Activated naive CD8-positive, alpha-beta T cell treated with anti-CD3 and anti-CD28 coated beads, Interleukin-2, amount 10 ng/mL, durations not matched to agents 7 days and 5 days (primary cell): Measurements from ENCODE around the gene HHEX. TPM values are rescaled to one million over a fixed set of nuclear protein-coding genes. Genes with fewer than 3 reads are reported as not detected.
"Not testable (repeated sequence)": the region's sequence is repeated elsewhere in the genome, so short reads cannot be mapped to it uniquely, and the experiment has no call there.

Experiments
- ATAC-seq: fragments of 150-1000 bp; cut with Tn5 transposase; one replicate; pipeline ENCODE4 v1.10.0; 2021; ENCODE audit warnings: low read depth, moderate library complexity
- POLR2A ChIA-PET: fragments of 350-600 bp; sonication (Branson Sonifier 250); formaldehyde crosslinking; loops from one replicate; lab custom pipeline; 2021; ENCODE audit warnings: antibody characterized with exemption; lab: Charles Lee
- DNase-seq: peaks from one replicate; pipeline ENCODE4 v3.0.0; 2021
- H3K27ac Mint-ChIP-seq: one replicate; pipeline ENCODE4 v1.8.0; 2022; ENCODE audit warnings: mild to moderate bottlenecking, mixed read lengths
- H3K27me3 Mint-ChIP-seq: one replicate; pipeline ENCODE4 v1.8.0; 2022; ENCODE audit warnings: mild to moderate bottlenecking, moderate library complexity, mixed read lengths
- H3K36me3 Mint-ChIP-seq: one replicate; pipeline ENCODE4 v1.8.0; 2021; ENCODE audit warnings: mild to moderate bottlenecking, mixed read lengths
- H3K4me1 Mint-ChIP-seq: one replicate; pipeline ENCODE4 v1.8.0; 2021; ENCODE audit warnings: mixed read lengths
- H3K4me3 Mint-ChIP-seq: one replicate; pipeline ENCODE4 v1.8.0; 2022; ENCODE audit warnings: mild to moderate bottlenecking, moderate library complexity, mixed read lengths
- H3K9me3 Mint-ChIP-seq: one replicate; pipeline ENCODE4 v1.8.0; 2021; ENCODE audit warnings: mixed read lengths
- total RNA-seq, 2 experiments: library from RNA; stranded (reverse); gene quantifications; one replicate each; pipeline ENCODE4 v1.2.3, GENCODE V29; 2021

HHEX gene
- under 1 TPM in 1 of 2 experiments, not detected in 1; 0.37 TPM for total RNA-seq

DNA sequence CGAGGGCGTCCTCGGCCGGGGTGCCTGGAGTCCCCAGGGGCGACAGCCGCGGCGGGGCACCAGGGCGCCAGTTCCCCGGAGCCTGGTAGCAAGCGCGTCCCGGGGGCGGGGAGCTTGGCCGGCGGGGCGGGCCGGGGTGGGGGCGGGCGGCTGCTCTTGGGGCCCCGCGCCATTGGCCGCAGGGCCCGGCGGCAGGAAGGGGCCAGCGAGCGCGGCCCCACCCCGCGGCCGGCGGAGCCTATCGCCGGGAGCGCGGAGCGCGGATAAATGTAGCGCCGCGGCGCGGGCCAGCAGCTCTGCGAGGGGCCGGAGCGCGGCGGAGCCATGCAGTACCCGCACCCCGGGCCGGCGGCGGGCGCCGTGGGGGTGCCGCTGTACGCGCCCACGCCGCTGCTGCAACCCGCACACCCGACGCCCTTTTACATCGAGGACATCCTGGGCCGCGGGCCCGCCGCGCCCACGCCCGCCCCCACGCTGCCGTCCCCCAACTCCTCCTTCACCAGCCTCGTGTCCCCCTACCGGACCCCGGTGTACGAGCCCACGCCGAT lies at the start of gene HHEX:
TSS of gene HHEX (plus strand) at position 293 of the 548 bp plus-strand sequence. CDS start at position 325, 32 bp downstream.
- peaks cover 2% of the 10 kb centered on the region for H3K9me3 Mint-ChIP-seq
- peaks cover 83% of the 10 kb centered on the region for H3K27me3 Mint-ChIP-seq
- DNase-seq = no peak
- H3K4me1 Mint-ChIP-seq = peaks cover 14% of the 10 kb centered on the region
- ATAC-seq = peak; percentile 55
- POLR2A ChIA-PET = interaction anchor here (1.5 kb wide), 1 partner anchor 159 kb away, joined by 7 read pairs; the partner anchor contains the start of gene EXOC6
- H3K27ac Mint-ChIP-seq = no peak within 1 kb of the TSS
- no peaks in the 10 kb centered on the region for H3K36me3 Mint-ChIP-seq
- peak within 1 kb of the TSS; percentile 65 for H3K4me3 Mint-ChIP-seq

DNA sequence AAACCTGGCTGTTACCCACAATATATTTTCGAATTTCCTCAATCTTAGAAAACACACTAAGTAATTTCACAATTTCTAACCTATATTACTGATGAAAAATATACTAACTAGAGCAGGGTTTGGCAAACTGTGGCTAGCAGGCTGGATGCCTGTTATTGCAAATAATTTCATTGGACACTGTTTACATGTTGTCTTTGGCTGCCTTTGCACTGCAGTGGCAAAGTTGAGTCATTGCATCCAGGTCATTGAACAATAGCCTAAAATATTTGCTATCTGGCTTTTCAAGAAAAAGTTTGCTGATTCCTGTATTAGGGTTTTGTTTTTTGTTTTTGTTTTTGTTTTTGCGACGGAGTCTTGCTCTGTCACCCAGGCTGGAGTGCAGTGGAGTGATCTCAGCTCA lies 49.6 kb upstream of the HHEX start:
- peaks cover 5% of the 10 kb centered on the region for H3K4me1 Mint-ChIP-seq
- H3K4me3 Mint-ChIP-seq = no peak overlapping the region
- POLR2A ChIA-PET = interaction anchor here (0.6 kb wide), 1 partner anchor 51 kb away, joined by 4 read pairs; no protein-coding TSS in a partner anchor
- H3K27ac Mint-ChIP-seq = no peak overlapping the region
- peaks cover 33% of the 10 kb centered on the region for H3K36me3 Mint-ChIP-seq
- ATAC-seq (no peak), DNase-seq (no peak)
- H3K27me3 Mint-ChIP-seq = no peaks in the 10 kb centered on the region
- H3K9me3 Mint-ChIP-seq = no peaks in the 10 kb centered on the region

DNA sequence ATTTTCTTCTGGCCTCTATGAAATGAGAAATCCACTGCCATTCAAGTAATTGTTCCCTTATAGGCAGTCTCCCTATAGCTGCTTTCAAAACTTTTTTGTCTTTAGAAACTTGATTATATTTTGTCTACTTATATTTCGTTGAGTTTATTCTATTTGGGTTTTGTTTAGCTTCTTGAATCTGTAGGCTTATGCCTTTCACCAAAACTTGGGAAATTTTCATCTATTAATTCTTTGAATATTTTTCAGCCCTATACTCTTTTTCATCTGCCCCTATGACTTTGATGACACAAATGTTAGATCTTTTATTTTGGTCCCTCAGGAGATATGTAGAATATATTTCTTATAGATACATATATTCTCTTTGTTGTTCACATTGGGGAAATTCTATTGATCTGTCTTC lies 48.3 kb upstream of the HHEX start:
- no peak for DNase-seq
- Mint-ChIP-seq H3K27me3 (no peaks in the 10 kb centered on the region), H3K4me3 (no peak overlapping the region), H3K4me1 (peaks cover 5% of the 10 kb centered on the region), H3K36me3 (peaks cover 37% of the 10 kb centered on the region), H3K9me3 (no peaks in the 10 kb centered on the region), H3K27ac (no peak overlapping the region)
- ATAC-seq = no peak
- POLR2A ChIA-PET = no interaction called here

DNA sequence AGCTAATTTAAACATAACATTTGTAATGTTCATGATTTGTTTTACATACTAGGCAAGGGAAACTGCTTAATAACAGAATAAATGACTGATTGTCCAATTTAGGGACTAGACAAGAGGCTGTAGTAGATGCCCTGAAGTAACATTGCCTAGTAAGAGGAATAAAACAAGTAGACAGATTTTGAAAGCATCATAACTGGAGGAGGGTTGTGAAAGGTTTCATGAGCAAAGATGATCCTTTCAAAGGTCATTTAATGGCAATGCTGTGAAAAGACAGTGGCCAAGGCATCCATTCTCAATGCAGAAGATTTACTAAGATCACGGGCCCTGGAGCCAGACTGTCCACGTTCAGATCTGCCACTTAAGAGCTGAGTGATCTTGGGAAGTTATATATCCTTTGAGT lies 44.8 kb upstream of the HHEX start:
- H3K4me3 Mint-ChIP-seq = no peak overlapping the region
- DNase-seq = no peak
- H3K27ac Mint-ChIP-seq = no peak overlapping the region
- ATAC-seq = no peak
- POLR2A ChIA-PET = no interaction called here
- peaks cover 5% of the 10 kb centered on the region for H3K4me1 Mint-ChIP-seq
- no peaks in the 10 kb centered on the region for H3K27me3 Mint-ChIP-seq
- H3K9me3 Mint-ChIP-seq = no peaks in the 10 kb centered on the region
- peaks cover 45% of the 10 kb centered on the region for H3K36me3 Mint-ChIP-seq

DNA sequence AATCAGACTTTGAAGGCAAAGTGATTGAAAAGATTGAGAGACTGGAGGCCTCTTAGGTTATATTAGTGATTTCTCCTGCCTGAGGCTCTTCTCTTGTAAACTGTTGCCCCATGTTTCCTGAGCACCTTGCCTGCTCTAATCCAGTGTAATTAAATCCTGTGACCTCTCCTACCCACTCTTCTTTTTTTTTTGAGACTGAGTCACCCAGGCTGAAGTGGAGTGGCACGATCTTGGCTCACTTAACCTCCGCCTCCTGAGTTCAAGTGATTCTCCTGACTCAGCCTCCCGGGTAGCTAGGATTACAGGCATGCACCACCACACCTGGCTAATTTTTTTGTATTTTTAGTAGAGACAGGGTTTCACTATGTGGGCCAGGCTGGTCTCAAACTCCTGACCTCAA lies 38.9 kb upstream of the HHEX start:
- H3K27me3 Mint-ChIP-seq, H3K4me3 Mint-ChIP-seq, H3K27ac Mint-ChIP-seq, ATAC-seq, H3K4me1 Mint-ChIP-seq, POLR2A ChIA-PET, DNase-seq, H3K9me3 Mint-ChIP-seq: not testable (repeated sequence)
- H3K36me3 Mint-ChIP-seq = peaks cover 55% of the 10 kb centered on the region

DNA sequence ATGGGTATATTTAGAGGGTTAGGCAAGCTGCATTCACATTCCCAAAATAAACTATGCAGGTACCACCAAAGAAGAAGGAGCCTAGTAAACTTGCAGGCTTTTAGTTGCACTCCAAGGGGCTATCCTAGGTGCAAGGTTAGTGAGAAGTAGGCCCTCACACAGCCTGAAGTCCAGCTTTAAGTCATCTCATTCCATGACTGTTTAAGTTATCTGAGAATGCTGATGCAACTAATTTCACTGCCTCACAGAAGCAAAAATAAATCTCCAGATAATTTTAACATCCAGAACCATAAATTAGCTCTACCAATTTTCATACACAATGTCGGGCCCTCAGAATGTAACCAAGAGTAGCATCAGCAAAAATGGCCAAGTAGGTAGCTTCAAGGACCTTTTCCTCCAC lies 34.3 kb upstream of the HHEX start:
- ATAC-seq (no peak), DNase-seq (no peak)
- H3K27me3 Mint-ChIP-seq = peaks cover 4% of the 10 kb centered on the region
- H3K27ac Mint-ChIP-seq = no peak overlapping the region
- POLR2A ChIA-PET = no interaction called here
- no peak overlapping the region for H3K4me3 Mint-ChIP-seq
- H3K4me1 Mint-ChIP-seq = no peaks in the 10 kb centered on the region
- H3K9me3 Mint-ChIP-seq = no peaks in the 10 kb centered on the region
- H3K36me3 Mint-ChIP-seq = peaks cover 29% of the 10 kb centered on the region

DNA sequence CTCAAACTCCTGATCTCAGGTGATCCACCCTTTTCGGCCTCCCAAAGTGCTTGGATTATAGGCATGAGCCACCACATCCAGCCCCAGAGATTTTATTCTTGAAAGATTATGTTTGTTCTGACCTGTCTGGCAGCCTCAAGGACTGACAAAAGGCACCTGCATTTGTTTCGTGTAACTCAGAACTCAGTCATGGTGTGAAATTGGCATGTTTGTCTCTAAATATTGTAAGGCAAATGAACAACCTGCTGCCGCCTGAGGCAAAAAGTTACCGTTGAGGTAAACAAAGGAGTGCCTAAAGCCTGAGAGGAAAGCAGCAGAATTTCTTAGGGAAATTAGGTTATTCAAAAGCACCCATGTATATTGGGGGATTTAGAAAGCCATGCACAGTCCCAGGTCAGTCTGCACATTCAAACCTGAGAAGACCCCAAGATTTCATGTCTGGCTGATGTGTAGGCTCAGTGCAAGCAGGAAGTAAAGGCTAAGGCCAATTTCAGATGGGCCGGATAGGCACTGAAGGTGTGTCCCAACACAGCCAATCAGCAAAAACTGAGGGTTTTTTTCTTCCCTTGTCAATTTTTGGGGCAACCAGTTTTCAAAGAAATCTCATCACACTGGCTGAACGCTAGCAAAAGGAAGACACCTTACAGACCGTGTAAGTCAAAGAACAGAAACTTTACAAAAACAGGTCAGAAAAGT lies 33.3 kb upstream of the HHEX start:
- no peaks in the 10 kb centered on the region for H3K9me3 Mint-ChIP-seq
- POLR2A ChIA-PET = no interaction called here
- H3K27me3 Mint-ChIP-seq = peaks cover 4% of the 10 kb centered on the region
- H3K4me3 Mint-ChIP-seq = no peak overlapping the region
- ATAC-seq (peak; percentile 26), DNase-seq (no peak)
- no peaks in the 10 kb centered on the region for H3K4me1 Mint-ChIP-seq
- no peak overlapping the region for H3K27ac Mint-ChIP-seq
- H3K36me3 Mint-ChIP-seq = peaks cover 25% of the 10 kb centered on the region

DNA sequence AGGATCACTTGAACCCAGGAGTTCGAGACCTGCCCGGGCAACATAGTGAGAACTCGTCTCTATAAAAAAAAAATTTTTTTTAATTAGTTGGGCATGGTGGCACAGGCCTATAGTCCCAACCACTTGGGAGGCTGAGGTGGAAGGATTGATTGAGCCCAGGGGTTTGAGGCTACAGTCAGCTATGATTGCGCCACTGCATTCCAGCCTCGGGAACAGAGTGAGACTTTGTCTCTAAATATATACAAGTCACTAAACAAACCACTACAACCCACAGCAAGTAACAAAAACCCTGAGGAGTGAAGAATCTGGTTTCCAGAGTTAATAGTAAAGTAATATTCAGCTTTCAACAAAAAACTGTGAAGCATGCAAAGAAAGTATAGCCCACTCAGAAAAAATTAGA lies 32.7 kb upstream of the HHEX start:
- no peaks in the 10 kb centered on the region for H3K9me3 Mint-ChIP-seq
- DNase-seq = no peak
- peaks cover 5% of the 10 kb centered on the region for H3K27me3 Mint-ChIP-seq
- H3K36me3 Mint-ChIP-seq = peaks cover 22% of the 10 kb centered on the region
- no peak overlapping the region for H3K4me3 Mint-ChIP-seq
- no peak overlapping the region for H3K27ac Mint-ChIP-seq
- no peak for ATAC-seq
- POLR2A ChIA-PET = no interaction called here
- H3K4me1 Mint-ChIP-seq = no peaks in the 10 kb centered on the region

DNA sequence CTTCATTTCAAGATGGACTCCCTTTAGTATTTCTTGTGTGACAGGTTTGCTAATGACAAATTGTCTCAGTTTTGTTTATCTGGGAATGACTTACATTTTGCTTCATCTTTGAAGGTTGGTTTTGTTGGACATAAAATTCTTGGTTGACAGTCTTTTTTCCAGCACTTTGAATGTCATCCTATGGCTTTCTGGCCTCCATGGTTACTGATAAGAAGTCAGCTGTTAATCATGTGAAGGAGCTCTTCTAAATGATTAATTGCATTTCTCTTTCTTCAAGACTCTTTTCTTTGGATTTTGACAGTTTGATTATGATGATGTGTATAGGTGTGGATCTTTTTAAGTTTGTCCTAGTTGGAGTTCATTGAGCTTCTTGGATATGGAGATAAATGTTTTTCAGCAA lies 26.9 kb upstream of the HHEX start:
- H3K27ac Mint-ChIP-seq = no peak overlapping the region
- H3K36me3 Mint-ChIP-seq = peaks cover 2% of the 10 kb centered on the region
- peaks cover 9% of the 10 kb centered on the region for H3K27me3 Mint-ChIP-seq
- no peak for DNase-seq
- H3K4me3 Mint-ChIP-seq = no peak overlapping the region
- peaks cover 8% of the 10 kb centered on the region for H3K9me3 Mint-ChIP-seq
- no peaks in the 10 kb centered on the region for H3K4me1 Mint-ChIP-seq
- POLR2A ChIA-PET = no interaction called here
- no peak for ATAC-seq

DNA sequence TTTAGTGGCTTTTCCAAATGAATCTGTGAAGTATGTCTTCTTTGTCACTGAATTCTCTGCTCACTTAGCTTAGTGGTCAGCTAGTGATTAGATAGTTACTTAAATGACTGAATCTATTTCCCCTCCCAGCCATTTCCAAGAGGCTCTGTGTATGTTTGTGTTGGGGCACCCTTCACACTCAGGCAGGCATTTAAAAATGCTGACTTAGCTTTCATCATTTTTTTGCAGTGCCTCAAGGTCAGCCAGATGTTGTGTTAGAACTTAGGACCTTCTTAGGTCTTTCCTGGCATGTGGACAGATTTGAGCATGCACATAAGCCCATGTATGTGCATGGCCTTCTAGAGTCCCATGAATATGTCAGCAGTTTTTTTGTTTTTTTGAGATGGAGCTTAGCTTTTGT lies 25.4 kb upstream of the HHEX start:
- peaks cover 9% of the 10 kb centered on the region for H3K27me3 Mint-ChIP-seq

DNA sequence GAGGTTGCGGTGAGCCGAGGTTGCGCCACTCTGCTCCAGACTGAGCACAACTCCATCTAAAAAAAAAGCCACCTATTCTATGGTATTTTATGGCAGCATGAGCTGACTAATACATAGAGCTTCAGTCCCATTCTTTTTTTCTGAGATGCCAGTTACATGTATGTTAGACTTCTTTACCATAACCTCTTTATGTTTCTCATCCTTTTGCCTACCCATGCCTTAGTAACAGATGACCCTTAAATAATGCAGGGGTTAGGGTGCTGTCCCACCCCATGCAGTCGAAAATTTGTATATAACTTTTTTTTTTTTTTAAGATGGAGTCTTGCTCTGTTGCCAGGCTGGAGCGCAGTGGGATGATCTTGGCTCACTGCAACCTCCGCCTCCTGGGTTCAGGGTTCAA lies 22.7 kb upstream of the HHEX start:
- POLR2A ChIA-PET = no interaction called here
- peaks cover 2% of the 10 kb centered on the region for H3K36me3 Mint-ChIP-seq
- no peaks in the 10 kb centered on the region for H3K4me1 Mint-ChIP-seq
- no peak for DNase-seq
- H3K4me3 Mint-ChIP-seq = no peak overlapping the region
- H3K27ac Mint-ChIP-seq = no peak overlapping the region
- no peak for ATAC-seq
- peaks cover 3% of the 10 kb centered on the region for H3K27me3 Mint-ChIP-seq
- peaks cover 8% of the 10 kb centered on the region for H3K9me3 Mint-ChIP-seq

More for the DNA sequence above, 25.4 kb upstream of the HHEX start:
- H3K9me3 Mint-ChIP-seq = peaks cover 8% of the 10 kb centered on the region
- H3K4me3 Mint-ChIP-seq = no peak overlapping the region
- POLR2A ChIA-PET = no interaction called here
- no peak for ATAC-seq
- no peaks in the 10 kb centered on the region for H3K4me1 Mint-ChIP-seq
- no peak overlapping the region for H3K27ac Mint-ChIP-seq
- DNase-seq = no peak
- H3K36me3 Mint-ChIP-seq = peaks cover 2% of the 10 kb centered on the region

DNA sequence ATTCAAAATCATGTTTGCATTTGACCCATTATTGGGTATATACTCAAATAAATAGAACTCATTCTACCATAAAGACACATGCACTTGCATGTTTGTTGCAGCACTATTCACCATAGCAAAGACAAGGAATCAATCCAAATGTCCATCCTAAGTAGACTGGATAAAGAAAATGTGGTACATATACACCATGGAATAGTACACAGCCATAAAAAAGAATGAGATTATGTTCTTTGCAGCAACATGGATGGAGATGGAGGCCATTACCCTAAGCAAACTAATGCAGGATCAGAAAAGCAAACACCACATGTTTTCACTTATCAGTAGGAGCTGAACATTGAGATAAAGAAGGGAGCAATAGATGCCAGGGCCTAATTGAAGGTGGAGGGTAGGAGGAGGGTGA lies 12.0 kb upstream of the HHEX start:
- no peak for ATAC-seq
- no peak for DNase-seq
- H3K36me3 Mint-ChIP-seq = no peaks in the 10 kb centered on the region
- H3K9me3 Mint-ChIP-seq = no peaks in the 10 kb centered on the region
- H3K4me3 Mint-ChIP-seq = no peak overlapping the region
- peaks cover 22% of the 10 kb centered on the region for H3K27me3 Mint-ChIP-seq
- POLR2A ChIA-PET = no interaction called here
- no peak overlapping the region for H3K27ac Mint-ChIP-seq
- H3K4me1 Mint-ChIP-seq = no peaks in the 10 kb centered on the region

DNA sequence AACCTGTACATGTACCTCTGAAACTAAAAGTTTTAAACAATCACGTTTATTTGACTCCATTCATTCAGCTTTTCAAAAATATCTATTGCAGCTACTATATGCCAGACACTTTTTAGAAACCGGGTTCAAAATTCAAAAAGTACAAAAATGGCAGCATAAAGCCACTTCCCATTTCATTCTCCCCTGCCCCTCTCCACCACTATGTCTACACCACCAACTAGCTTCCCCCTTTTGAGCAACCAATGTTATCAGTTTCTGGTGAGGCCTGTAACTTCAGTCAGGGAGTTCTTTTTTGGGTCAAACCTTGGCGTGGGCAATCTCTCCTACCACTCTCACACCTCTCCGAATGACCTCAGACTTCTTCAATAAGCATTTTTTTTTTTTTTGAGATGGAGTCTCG lies 11.5 kb upstream of the HHEX start:
- no peak for DNase-seq
- no peaks in the 10 kb centered on the region for H3K36me3 Mint-ChIP-seq
- no peaks in the 10 kb centered on the region for H3K9me3 Mint-ChIP-seq
- H3K4me3 Mint-ChIP-seq = no peak overlapping the region
- H3K27me3 Mint-ChIP-seq = peaks cover 26% of the 10 kb centered on the region
- H3K4me1 Mint-ChIP-seq = no peaks in the 10 kb centered on the region
- no peak overlapping the region for H3K27ac Mint-ChIP-seq
- POLR2A ChIA-PET = no interaction called here
- ATAC-seq = no peak

DNA sequence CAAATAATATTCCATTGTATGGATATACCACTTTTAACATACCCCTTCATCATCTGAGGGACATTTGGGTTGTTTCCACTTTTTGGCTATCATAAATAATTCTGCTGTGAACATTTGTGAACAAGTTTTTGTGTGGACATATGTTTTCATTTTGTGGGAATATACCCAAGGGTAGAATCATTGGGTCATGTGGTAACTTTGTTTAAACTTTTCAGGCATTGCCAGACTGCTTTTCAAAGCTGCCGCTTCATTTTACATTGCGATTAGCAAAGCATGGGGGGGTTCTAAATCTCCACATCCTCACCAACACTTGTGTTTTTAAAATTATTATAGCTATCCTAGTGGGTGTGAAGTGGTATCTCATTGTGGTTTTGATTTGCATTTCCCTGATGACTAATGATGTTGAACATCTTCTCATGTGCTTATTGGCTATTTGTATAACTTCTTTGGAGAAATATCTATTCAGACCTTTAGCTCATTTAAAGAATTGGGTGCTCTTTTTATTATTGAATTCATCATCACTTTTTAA lies 8.4 kb upstream of the HHEX start:
- DNase-seq (no peak), ATAC-seq (no peak)
- Mint-ChIP-seq H3K4me3 (no peak overlapping the region), H3K36me3 (no peaks in the 10 kb centered on the region), H3K9me3 (peaks cover 2% of the 10 kb centered on the region), H3K27ac (no peak overlapping the region), H3K27me3 (peaks cover 53% of the 10 kb centered on the region), H3K4me1 (no peaks in the 10 kb centered on the region)
- POLR2A ChIA-PET = no interaction called here
